Measurements from ENCODE around the gene USP33. TPM values are rescaled to one million over a fixed set of nuclear protein-coding genes. Genes with fewer than 3 reads are reported as not detected.
A peak's percentile ranks its signal among the peaks of the same experiment; 100 is the strongest.

USP33 gene
- total RNA-seq, 1 experiment from 2014 or later, result 52.9 TPM

DNA sequence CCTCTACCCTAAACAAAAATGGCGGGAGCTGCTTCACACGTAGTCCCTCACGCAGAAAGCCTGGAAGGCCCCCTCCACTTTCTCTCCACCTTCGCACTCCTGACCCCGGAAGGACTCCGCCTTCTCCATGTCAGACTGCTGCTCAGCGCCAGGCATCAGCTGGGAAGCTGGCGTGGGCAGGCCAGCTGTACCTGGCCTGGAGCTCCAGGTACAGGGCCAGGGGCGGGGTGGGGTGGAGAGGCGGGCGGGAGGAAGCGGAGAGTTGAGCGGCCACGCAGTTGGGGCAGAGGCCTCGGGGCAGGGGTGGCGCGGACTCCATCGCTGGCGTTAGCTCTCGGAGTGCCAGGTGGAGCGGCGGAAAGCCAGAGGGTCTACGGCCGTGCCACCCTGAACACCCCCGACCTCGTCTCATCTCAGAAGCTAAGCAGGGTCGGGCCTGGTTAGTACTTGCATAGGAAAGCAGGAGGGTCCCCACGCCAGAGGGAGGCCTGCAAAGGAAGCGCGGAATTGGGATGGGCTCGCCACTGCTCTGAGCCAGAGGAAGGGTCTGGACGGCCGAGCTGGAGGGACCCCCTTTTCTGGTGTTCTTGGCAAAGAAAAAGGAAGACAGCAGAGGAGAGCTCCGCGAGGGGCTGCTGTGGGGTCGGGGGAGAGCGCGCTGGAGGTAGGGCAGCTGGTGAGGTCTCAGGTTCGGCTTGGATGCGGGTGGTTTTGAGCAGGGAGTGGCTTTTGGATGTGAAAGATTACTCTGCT lies 20.1 kb upstream of the USP33 start, which contains the start of gene MIGA1:
MIGA1 (plus strand) TSS at position 121 of the 753 bp plus-strand sequence. CDS start 3,604 bp downstream, outside the sequence.
- intact Hi-C loops (cut with micrococcal nuclease; ENCODE audit: unreplicated experiment), result loop anchor here (2.0 kb wide), 1 partner anchor 17 kb away; no protein-coding TSS in a partner anchor
- H3K4me1 Mint-ChIP-seq (ENCODE audit: low read depth, unreplicated experiment), result peaks cover 21% of the 10 kb centered on the region
- TF ChIP-seq, protein P1, sequence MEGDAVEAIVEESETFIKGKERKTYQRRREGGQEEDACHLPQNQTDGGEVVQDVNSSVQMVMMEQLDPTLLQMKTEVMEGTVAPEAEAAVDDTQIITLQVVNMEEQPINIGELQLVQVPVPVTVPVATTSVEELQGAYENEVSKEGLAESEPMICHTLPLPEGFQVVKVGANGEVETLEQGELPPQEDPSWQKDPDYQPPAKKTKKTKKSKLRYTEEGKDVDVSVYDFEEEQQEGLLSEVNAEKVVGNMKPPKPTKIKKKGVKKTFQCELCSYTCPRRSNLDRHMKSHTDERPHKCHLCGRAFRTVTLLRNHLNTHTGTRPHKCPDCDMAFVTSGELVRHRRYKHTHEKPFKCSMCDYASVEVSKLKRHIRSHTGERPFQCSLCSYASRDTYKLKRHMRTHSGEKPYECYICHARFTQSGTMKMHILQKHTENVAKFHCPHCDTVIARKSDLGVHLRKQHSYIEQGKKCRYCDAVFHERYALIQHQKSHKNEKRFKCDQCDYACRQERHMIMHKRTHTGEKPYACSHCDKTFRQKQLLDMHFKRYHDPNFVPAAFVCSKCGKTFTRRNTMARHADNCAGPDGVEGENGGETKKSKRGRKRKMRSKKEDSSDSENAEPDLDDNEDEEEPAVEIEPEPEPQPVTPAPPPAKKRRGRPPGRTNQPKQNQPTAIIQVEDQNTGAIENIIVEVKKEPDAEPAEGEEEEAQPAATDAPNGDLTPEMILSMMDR (IDR thresholded peaks at IDR 0.05; ENCODE audit: unreplicated experiment), result no peak
- no TSS peak for BruUV-seq (replicated peaks)
- no peaks in the 10 kb centered on the region for H3K27me3 Mint-ChIP-seq (ENCODE audit: unreplicated experiment)
- H3K36me3 Mint-ChIP-seq (ENCODE audit: insufficient read depth, unreplicated experiment), result peaks cover 20% of the 10 kb centered on the region
- no peaks in the 10 kb centered on the region for H3K9me3 Mint-ChIP-seq (ENCODE audit: low read depth, unreplicated experiment)
- CTCF ChIA-PET, result interaction anchor here (0.6 to 1.2 kb wide), 8 partner anchors 18 to 1318 kb away, joined by 3 to 6 read pairs (median 4); partner anchors contain the start of gene ZZZ3
- peak within 1 kb of the TSS; percentile 76 for H3K27ac Mint-ChIP-seq (ENCODE audit: unreplicated experiment)
- H3K4me3 Mint-ChIP-seq (ENCODE audit: low read depth, unreplicated experiment), result peak within 1 kb of the TSS; percentile 95
- DNase-seq, result peak; percentile 87

DNA sequence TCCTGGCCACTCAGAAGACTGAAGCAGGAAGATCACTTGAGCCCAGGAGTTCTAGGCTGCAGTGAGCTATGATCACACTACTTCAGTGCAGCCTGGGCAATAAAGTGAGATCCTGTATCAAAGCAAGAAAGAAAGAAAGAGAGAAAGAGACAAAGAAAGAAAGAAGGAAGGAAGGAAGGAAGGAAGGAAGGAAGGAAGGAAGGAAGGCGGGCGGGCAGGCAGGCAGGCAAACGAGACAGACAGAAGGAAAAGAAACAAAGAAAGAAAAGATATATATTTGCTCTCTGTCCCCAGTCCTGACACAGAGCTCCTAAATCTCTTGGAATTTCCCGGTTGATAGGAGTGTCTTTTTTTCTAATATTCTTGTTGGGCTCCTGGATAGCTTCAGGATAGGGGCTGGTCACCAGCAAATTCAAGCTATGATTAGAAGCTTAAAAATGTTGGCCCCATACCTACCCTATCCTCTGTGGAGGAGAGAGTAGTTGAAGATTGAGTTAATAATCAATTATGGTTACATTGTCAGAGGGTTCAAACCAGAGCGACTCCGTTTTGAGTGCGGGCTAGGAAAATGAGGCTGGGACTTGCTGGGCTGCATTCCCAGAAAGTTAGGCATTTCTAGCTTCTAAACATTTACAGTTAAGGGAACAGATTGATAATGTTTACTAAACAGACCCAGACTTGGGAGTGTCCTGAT lies 16.5 kb upstream of the USP33 start:
- DNase-seq, result peak; percentile 33
- H3K36me3 Mint-ChIP-seq (ENCODE audit: insufficient read depth, unreplicated experiment), result peaks cover 16% of the 10 kb centered on the region

DNA sequence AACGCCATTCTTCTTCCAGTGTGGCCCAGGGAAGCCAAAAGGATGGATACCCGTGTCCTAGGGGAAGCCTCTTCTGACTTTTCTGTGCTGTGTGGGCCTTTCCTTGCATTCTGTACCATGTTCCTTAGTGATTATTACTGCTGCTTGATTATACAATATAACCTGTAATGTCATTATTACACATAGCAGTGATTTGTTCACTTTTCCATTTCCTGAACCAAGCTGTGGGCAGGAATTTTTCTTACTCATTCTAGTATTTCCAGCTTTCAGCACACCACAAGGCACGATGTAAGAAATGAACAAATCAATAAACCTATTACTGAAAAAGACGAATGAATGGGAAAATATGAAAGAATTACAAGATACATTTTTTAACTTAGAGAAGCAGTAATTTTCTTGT lies 8.4 kb upstream of the USP33 start:
- Mint-ChIP-seq H3K9me3 (ENCODE audit: low read depth, unreplicated experiment) (no peaks in the 10 kb centered on the region), H3K4me1 (ENCODE audit: low read depth, unreplicated experiment) (no peaks in the 10 kb centered on the region), H3K36me3 (ENCODE audit: insufficient read depth, unreplicated experiment) (no peaks in the 10 kb centered on the region), H3K4me3 (ENCODE audit: low read depth, unreplicated experiment) (no peak overlapping the region), H3K27ac (ENCODE audit: unreplicated experiment) (no peak overlapping the region), H3K27me3 (ENCODE audit: unreplicated experiment) (no peaks in the 10 kb centered on the region)
- no TSS peak for BruUV-seq (replicated peaks)
- DNase-seq, result no peak
- intact Hi-C loops (cut with micrococcal nuclease; ENCODE audit: unreplicated experiment), result no loop called here
- CTCF ChIA-PET, result interaction anchor here (0.6 to 1.1 kb wide), 2 partner anchors 41 to 43 kb away, joined by 3 to 4 read pairs; no protein-coding TSS in a partner anchor
- TF ChIP-seq, protein P1 (IDR thresholded peaks at IDR 0.05; ENCODE audit: unreplicated experiment), result no peak

More for the DNA sequence above, 16.5 kb upstream of the USP33 start:
- Mint-ChIP-seq H3K27me3 (ENCODE audit: unreplicated experiment) (no peaks in the 10 kb centered on the region), H3K4me1 (ENCODE audit: low read depth, unreplicated experiment) (peaks cover 21% of the 10 kb centered on the region), H3K27ac (ENCODE audit: unreplicated experiment) (peak overlapping the region; percentile 60), H3K9me3 (ENCODE audit: low read depth, unreplicated experiment) (no peaks in the 10 kb centered on the region), H3K4me3 (ENCODE audit: low read depth, unreplicated experiment) (peak overlapping the region; percentile 36)
- TF ChIP-seq, protein P1 (IDR thresholded peaks at IDR 0.05; ENCODE audit: unreplicated experiment), result no peak
- CTCF ChIA-PET, result interaction anchor here (0.6 to 0.8 kb wide), 4 partner anchors 17 to 237 kb away, joined by 3 to 6 read pairs (median 4); partner anchors contain the start of gene USP33
- BruUV-seq (replicated peaks), result no TSS peak
- intact Hi-C loops (cut with micrococcal nuclease; ENCODE audit: unreplicated experiment), result no loop called here

DNA sequence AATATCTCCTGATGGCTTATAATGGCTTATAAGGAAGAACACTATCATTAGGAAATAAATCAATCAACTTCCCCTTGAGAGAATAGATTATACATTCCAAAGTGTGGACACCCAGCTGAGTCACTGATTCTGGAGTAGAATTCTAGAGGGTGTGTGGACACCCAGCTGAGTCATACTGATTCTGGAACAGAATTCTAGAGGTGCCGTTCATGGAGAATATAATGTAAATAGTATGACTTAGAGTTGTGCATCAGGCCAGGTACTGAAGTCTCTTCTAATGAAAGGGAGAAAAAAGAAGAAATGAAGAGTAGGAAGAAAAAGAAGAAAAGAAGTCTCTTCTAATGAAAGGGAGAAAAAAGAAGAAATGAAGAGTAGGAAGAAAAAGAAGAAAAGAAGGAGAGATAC lies 2.4 kb upstream of the USP33 start:
- BruUV-seq (replicated peaks), result no TSS peak
- Mint-ChIP-seq H3K9me3 (ENCODE audit: low read depth, unreplicated experiment) (no peaks in the 10 kb centered on the region), H3K4me1 (ENCODE audit: low read depth, unreplicated experiment) (peaks cover 16% of the 10 kb centered on the region), H3K4me3 (ENCODE audit: low read depth, unreplicated experiment) (no peak overlapping the region), H3K27ac (ENCODE audit: unreplicated experiment) (peak overlapping the region; percentile 32), H3K36me3 (ENCODE audit: insufficient read depth, unreplicated experiment) (peaks cover 22% of the 10 kb centered on the region), H3K27me3 (ENCODE audit: unreplicated experiment) (no peaks in the 10 kb centered on the region)
- intact Hi-C loops (cut with micrococcal nuclease; ENCODE audit: unreplicated experiment), result loop anchor here (2.0 kb wide), 1 partner anchor 17 kb away; the partner anchor contains the start of gene MIGA1
- TF ChIP-seq, protein P1 (IDR thresholded peaks at IDR 0.05; ENCODE audit: unreplicated experiment), result no peak
- peak; percentile 42 for DNase-seq
- CTCF ChIA-PET, result no interaction called here
